ENCODE data around the gene MYB. TPM values are rescaled to one million over a fixed set of nuclear protein-coding genes. Genes with fewer than 3 reads are reported as not detected.

MYB gene
- total and polyA plus RNA-seq, 2 of the 8 experiments (the other 6 are each of a cell fraction or from before 2014, with no cell fraction given) = 4.0 to 7.6 TPM

DNA sequence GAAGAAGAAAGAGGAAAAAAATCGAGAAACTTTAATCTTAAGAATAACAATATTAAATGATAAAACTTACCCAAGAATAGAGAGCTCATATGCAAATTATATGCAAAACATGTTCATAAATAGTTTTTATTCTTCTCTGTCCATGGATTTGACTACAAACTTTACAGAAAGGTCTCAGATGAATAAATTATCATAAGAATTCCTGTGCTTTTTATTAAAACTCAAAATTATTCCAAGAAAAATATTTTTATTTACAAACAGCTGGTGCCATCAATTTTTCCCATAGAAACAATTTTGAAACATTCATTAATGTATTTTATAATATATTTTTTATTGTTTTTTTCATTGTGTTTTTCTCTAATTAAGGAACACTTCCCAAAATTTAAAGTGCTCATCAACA, 12.1 kb downstream of the MYB start:
- H3K4ac ChIP-seq (replicated peaks; ENCODE audit: insufficient read length, low read depth, low read length) = no peak overlapping the region
- no peak overlapping the region for H4K8ac ChIP-seq (ENCODE audit: extremely low read depth, insufficient read depth, low read length)
- no peak overlapping the region for H2BK12ac ChIP-seq (ENCODE audit: low read depth, low read length)
- no peak overlapping the region for H2BK120ac ChIP-seq (replicated peaks; ENCODE audit: low read depth, low read length)
- no peak overlapping the region for H2BK20ac ChIP-seq (ENCODE audit: low read length)
- TF ChIP-seq TEAD4 (IDR thresholded peaks at IDR 0.05; ENCODE audit: low read depth, low read length) (no peak), SP4 (IDR thresholded peaks at IDR 0.05; ENCODE audit: low read length) (no peak), RBBP5 (IDR thresholded peaks at IDR 0.05; ENCODE audit: borderline replicate concordance, low read depth, low read length) (no peak), POU5F1 (IDR thresholded peaks at IDR 0.05; ENCODE audit: low read depth, low read length) (no peak)
- no peaks in the 10 kb centered on the region for H3K23me2 ChIP-seq (ENCODE audit: low read depth, low read length)
- H2AK5ac ChIP-seq (ENCODE audit: low read depth, low read length) = no peak overlapping the region
- no peak overlapping the region for H3K4me3 ChIP-seq (ENCODE audit: extremely low read depth in 1 of 4, insufficient read depth in 2 of 4, low read depth in 3 of 4, low read length in 4 of 4)
- no peak overlapping the region for H3K23ac ChIP-seq (ENCODE audit: insufficient read length)
- H2BK5ac ChIP-seq (ENCODE audit: low read depth, low read length) = no peak overlapping the region
- H2BK15ac ChIP-seq (ENCODE audit: low read length) = no peak overlapping the region
- H3K56ac ChIP-seq (replicated peaks; ENCODE audit: insufficient read length, low read depth, low read length) = no peak overlapping the region
- no peak for FAIRE-seq
- no peaks in the 10 kb centered on the region for H3K9me3 ChIP-seq (ENCODE audit: insufficient read depth in 2 of 2, low read depth in 1 of 2, low read length in 1 of 2)
- ChIA-PET POLR2A (ENCODE audit: partially characterized antibody) (no interaction called here), CTCF (ENCODE audit: partially characterized antibody) (interaction anchor here (0.9 to 1.6 kb wide), 3 partner anchors 9 to 121 kb away, joined by 3 to 4 read pairs (median 3); no protein-coding TSS in a partner anchor)
- no peaks in the 10 kb centered on the region for H3K27me3 ChIP-seq (replicated peaks in 1 of 4; ENCODE audit: control insufficient read depth in 3 of 4, extremely low read depth in 1 of 4, insufficient read depth in 3 of 4, low read length in 3 of 4)
- 83% methylated on average over 1 of the region's 1 CpG; no CpG with 5 or more reads in 1 of the 2 experiments for WGBS, 2 experiments (ENCODE audit: extremely low coverage in 1 of 2, insufficient coverage in 1 of 2, insufficient read length in 1 of 2, insufficient replicate concordance in 2 of 2, low coverage in 1 of 2, low lambda C conversion rate in 2 of 2, missing lambda C conversion rate in 1 of 2)
- no peak overlapping the region for H3K9ac ChIP-seq (replicated peaks in 1 of 4; ENCODE audit: extremely low read depth in 1 of 4, low read depth in 3 of 4, low read length in 3 of 4)
- no peak overlapping the region for H4K91ac ChIP-seq (replicated peaks; ENCODE audit: insufficient read length, low read length)
- H3K18ac ChIP-seq (ENCODE audit: extremely low read depth, low read length) = no peak overlapping the region
- H3K36me3 ChIP-seq (ENCODE audit: control insufficient read depth in 2 of 4, insufficient read depth in 4 of 4, low read length in 3 of 4) = peaks cover 18 to 91% (median 47%) of the 10 kb centered on the region in 4 experiments; a peak in 7 of 8 replicates
- H3K14ac ChIP-seq (ENCODE audit: insufficient read length) = no peak overlapping the region
- no peaks in the 10 kb centered on the region for H3K79me2 ChIP-seq (ENCODE audit: control insufficient read depth in 1 of 2, insufficient read depth in 2 of 2, low read length in 2 of 2)
- H4K5ac ChIP-seq (ENCODE audit: insufficient read length, low read depth, low read length) = no peak overlapping the region
- no peaks in the 10 kb centered on the region for H4K20me1 ChIP-seq (replicated peaks in 1 of 2; ENCODE audit: control insufficient read depth in 1 of 2, insufficient read depth in 2 of 2, low read length in 2 of 2)
- H3K4me2 ChIP-seq (ENCODE audit: insufficient read depth in 1 of 2, low read depth in 2 of 2, low read length in 2 of 2) = no peak overlapping the region
- no peaks in the 10 kb centered on the region for H3K79me1 ChIP-seq (ENCODE audit: low read depth, low read length)
- no peak overlapping the region for H3K27ac ChIP-seq (ENCODE audit: low read depth, low read length)
- no peak overlapping the region for H2AFZ ChIP-seq (ENCODE audit: low read length)
- no peaks in the 10 kb centered on the region for H3K4me1 ChIP-seq (replicated peaks in 1 of 4; ENCODE audit: control insufficient read depth in 3 of 4, insufficient read depth in 4 of 4, low read length in 3 of 4)
- no peak for DNase-seq (ENCODE audit: low read depth in 1 of 2, low spot score in 2 of 2)

Measured in H1 (cell line).